Kidney (tissue), 14 donors: ENCODE results near the gene ESX1. TPM values are rescaled to one million over a fixed set of nuclear protein-coding genes. Genes with fewer than 3 reads are reported as not detected.
A peak's percentile ranks its signal among the peaks of the same experiment; 100 is the strongest.

Source experiments
- DNase-seq, 5 donors: peaks; one replicate each; pipeline ENCODE4 v3.0.0-alpha.2; 2013 to 2020
- FAIRE-seq: peaks from 2 replicates; lab custom pipeline; 2012; peaks lifted over from hg19 to GRCh38; lab: Jason Lieb, UNC
- H3K27ac ChIP-seq, 2 donors: one replicate each; pipeline ENCODE4 v1.7.0; 2013; ENCODE audit warnings: low read depth in 2 of 2, low read length in 2 of 2, inconsistent platforms in 1 of 2
- H3K27me3 ChIP-seq: one replicate; pipeline ENCODE4 v1.7.1; 2013; ENCODE audit warnings: low read length, inconsistent platforms; ENCODE audit not compliant: control insufficient read depth, insufficient read depth
- H3K36me3 ChIP-seq, 3 donors: one replicate each; pipeline versions ENCODE4 v1.7.0 to v1.7.1; 2013; ENCODE audit warnings: low read length in 3 of 3, control low read depth in 1 of 3, inconsistent platforms in 1 of 3; ENCODE audit not compliant: insufficient read depth in 3 of 3, control insufficient read depth in 2 of 3
- H3K4me1 ChIP-seq, 3 donors: one replicate each; pipeline versions ENCODE4 v1.7.0 to v1.7.1; 2013; ENCODE audit warnings: low read length in 3 of 3, inconsistent platforms in 1 of 3, low read depth in 1 of 3; ENCODE audit not compliant: control insufficient read depth in 2 of 3, insufficient read depth in 2 of 3
- H3K4me3 ChIP-seq, 3 donors: one replicate each; pipeline versions ENCODE4 v1.7.0 to v1.8.1; 2013; ENCODE audit warnings: low read length in 3 of 3, control low read depth in 1 of 3, inconsistent platforms in 1 of 3
- H3K9ac ChIP-seq, 3 donors: one replicate each; pipeline versions ENCODE4 v1.7.0 to v1.7.1; 2013; ENCODE audit warnings: low read length in 3 of 3, control low read depth in 1 of 3, inconsistent platforms in 1 of 3
- H3K9me3 ChIP-seq, 3 donors: one replicate each; pipeline versions ENCODE4 v1.7.0 to v1.7.1; 2013; ENCODE audit warnings: low read length in 3 of 3, control low read depth in 1 of 3, inconsistent platforms in 1 of 3; ENCODE audit not compliant: control insufficient read depth in 2 of 3, insufficient read depth in 1 of 3
- CTCF ChIP-seq: IDR thresholded peaks from 3 replicates; pipeline ENCODE4 v1.5.1; 2012; ENCODE audit warnings: mild to moderate bottlenecking, moderate library complexity, borderline replicate concordance; ENCODE audit not compliant: insufficient read depth; ENCODE audit errors: extremely low read depth
- intact Hi-C: fragments of 100-400 bp; cut with DNase I; formaldehyde crosslinking; loops from one replicate; pipeline ENCODE4 v1.11.1; 2022
- polyA plus RNA-seq: library from polyadenylated mRNA; stranded (reverse); fragments of 350-450 nt; fragmentation: Illumina TruSeq; extraction: RNeasy Lipid Tissue Mini Kit (QIAGEN cat#74804); gene quantifications from one replicate; pipeline ENCODE4 v1.2.3, GENCODE V29; 2014; ENCODE audit warnings: low read depth, low replicate concordance; ENCODE audit not compliant: insufficient read depth
- total RNA-seq: library from RNA; stranded (reverse); fragmentation: NEBNext Ultra II Directional; extraction: Animal tissue kit (Norgen Biotek cat#: 25700); gene quantifications from one replicate; pipeline ENCODE4 v1.2.1, GENCODE V29; 2021
- donor health status: control.
- donor health status: control.
- donor health status: control.
- donor health status: control.
- donor health status: control.
- donor health status: DM: yes; HTN: yes; CAD: no.
- donor health status: Normal renal cell carcinoma (clear cell type).

The ESX1 gene
- total and polyA plus RNA-seq, 2 donors from 2014 or later = not detected

DNA sequence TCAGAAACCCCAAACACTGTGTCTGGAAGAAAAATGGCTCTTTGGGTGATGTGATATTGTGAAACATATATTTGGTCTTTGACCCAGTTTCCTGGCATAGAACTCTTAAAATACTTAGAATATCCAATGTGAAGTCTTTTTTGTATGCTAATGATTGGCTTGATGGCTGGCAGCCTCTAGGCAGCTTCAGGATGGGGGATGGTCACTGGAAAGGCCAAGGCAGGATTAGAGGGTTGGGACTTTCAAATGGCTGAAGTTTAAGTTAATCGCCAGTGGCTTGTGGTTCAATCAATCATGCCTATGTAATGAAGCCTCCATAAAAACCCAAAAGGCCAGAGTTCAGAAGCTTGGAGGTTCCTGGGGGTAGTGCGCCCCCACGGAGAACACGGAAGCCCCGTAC, 33.5 kb upstream of the ESX1 start:
- H3K9me3 ChIP-seq = no peaks in the 10 kb centered on the region
- H3K4me1 ChIP-seq = no peaks in the 10 kb centered on the region
- intact Hi-C loops = no loop called here
- FAIRE-seq (no peak), DNase-seq (no peak)
- no peak for TF ChIP-seq CTCF
- no peak overlapping the region for H3K4me3 ChIP-seq
- H3K27ac ChIP-seq = no peak overlapping the region
- no peak overlapping the region for H3K9ac ChIP-seq
- peaks cover 2% of the 10 kb centered on the region for H3K27me3 ChIP-seq
- no peaks in the 10 kb centered on the region for H3K36me3 ChIP-seq

DNA sequence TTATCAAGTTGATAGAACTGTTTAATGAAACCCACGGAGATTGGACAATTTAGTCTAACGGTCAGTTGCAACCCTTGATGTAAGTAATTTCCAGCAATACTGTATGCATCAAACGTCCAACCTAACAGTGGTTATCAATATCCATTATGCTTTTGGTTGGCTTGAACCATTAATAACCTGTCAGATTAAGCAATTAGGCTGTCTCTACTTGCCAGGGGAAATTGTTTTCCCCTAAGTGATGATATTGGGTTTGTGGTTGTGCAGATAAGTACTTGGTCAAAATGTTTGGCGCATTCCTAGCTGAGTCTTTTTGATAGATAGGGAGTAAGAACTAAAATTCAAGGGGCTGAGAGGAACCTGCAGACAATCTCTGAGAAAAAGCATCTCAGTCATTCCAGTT, 30.5 kb upstream of the ESX1 start:
- H3K27ac ChIP-seq = no peak overlapping the region
- no peaks in the 10 kb centered on the region for H3K36me3 ChIP-seq
- H3K9me3 ChIP-seq = no peaks in the 10 kb centered on the region
- TF ChIP-seq CTCF = no peak
- no peak for DNase-seq
- peaks cover 2% of the 10 kb centered on the region for H3K27me3 ChIP-seq
- H3K4me1 ChIP-seq = no peaks in the 10 kb centered on the region
- H3K4me3 ChIP-seq = no peak overlapping the region
- no peak for FAIRE-seq
- intact Hi-C loops = no loop called here
- H3K9ac ChIP-seq = no peak overlapping the region

GRCh38 chrX:104284507-104284906, 29.8 kb upstream of the ESX1 start:
- no peak overlapping the region for H3K27ac ChIP-seq
- no peaks in the 10 kb centered on the region for H3K9me3 ChIP-seq
- no peaks in the 10 kb centered on the region for H3K4me1 ChIP-seq
- no peaks in the 10 kb centered on the region for H3K36me3 ChIP-seq
- peaks cover 2% of the 10 kb centered on the region for H3K27me3 ChIP-seq
- intact Hi-C loops = no loop called here
- H3K9ac ChIP-seq = no peak overlapping the region
- peak in 4 of 5 donors; percentile 29 to 73 (median 56) for DNase-seq
- no peak overlapping the region for H3K4me3 ChIP-seq
- no peak for TF ChIP-seq CTCF
- no peak for FAIRE-seq

GRCh38 chrX:104282166-104282725, 27.5 kb upstream of the ESX1 start:
- Histone ChIP-seq H3K27me3 (no peaks in the 10 kb centered on the region), H3K36me3 (no peaks in the 10 kb centered on the region), H3K9me3 (no peaks in the 10 kb centered on the region), H3K4me3 (no peak overlapping the region), H3K9ac (no peak overlapping the region), H3K4me1 (no peaks in the 10 kb centered on the region), H3K27ac (no peak overlapping the region)
- peak in 1 of 5 donors; percentile 18 for DNase-seq
- intact Hi-C loops = no loop called here
- no peak for FAIRE-seq
- no peak for TF ChIP-seq CTCF
